NCI-H2196 treated with DMSO at 0.1 percent for 48 hours (cell line): ENCODE results near the gene TCF7.
A peak's percentile ranks its signal among the peaks of the same experiment; 100 is the strongest.

Source experiments
- DNase-seq: peaks from one replicate; lab custom pipeline; 2025; ENCODE audit not compliant: unreplicated experiment; lab: John Stamatoyannopoulos, UW

Gene TCF7

DNA sequence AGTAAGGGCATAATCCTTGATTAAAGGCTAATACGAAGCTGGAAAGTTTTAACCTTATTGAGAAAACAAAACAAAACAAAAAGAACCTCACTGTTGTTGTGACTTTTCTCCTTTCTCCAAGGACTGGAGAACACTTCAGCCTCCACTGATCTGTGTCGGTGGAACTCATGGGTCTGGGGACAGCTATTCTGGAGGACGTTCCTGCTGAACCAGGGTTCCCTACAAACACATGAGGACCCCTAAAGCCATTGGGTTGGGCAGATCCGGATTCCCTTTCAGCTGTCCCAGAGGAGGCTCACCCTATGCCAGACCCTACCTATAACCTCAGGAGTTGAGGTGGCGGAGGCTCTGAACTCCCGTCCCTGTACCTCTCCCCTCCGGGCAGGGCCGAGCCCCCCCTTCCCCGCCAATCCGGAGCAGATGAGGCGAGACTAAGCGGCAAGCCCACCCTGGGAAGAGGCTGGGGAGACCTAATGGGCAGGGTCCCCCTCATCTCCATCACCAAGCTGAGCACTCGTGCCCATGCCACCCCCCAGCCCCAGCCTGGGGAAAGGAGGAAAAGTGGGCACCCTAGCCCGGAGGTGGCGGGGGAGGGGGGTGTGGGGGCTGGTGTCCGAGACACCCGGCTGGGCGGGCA, 1.6 kb upstream of the TCF7 start:
- DNase-seq = no peak

GRCh38 chr5:134113363-134113889, 1.1 kb upstream of the TCF7 start:
- DNase-seq = no peak

- no peak for DNase-seq
Observed at GRCh38 chr5:134114886-134115805, 665 bp downstream of the TCF7 start.

- DNase-seq = no peak
Observed at GRCh38 chr5:134115806-134116175, 1.3 kb downstream of the TCF7 start.

GRCh38 chr5:134116286-134116685, 1.8 kb downstream of the TCF7 start:
- no peak for DNase-seq

- DNase-seq = no peak
Observed at GRCh38 chr5:134116789-134117761, 2.6 kb downstream of the TCF7 start.

- no peak for DNase-seq
Observed at GRCh38 chr5:134118212-134118835, 3.8 kb downstream of the TCF7 start.

- no peak for DNase-seq
Observed at GRCh38 chr5:134119720-134120119, 5.2 kb downstream of the TCF7 start.

- DNase-seq = no peak
Observed at GRCh38 chr5:134120386-134121138, 6.1 kb downstream of the TCF7 start.

DNA sequence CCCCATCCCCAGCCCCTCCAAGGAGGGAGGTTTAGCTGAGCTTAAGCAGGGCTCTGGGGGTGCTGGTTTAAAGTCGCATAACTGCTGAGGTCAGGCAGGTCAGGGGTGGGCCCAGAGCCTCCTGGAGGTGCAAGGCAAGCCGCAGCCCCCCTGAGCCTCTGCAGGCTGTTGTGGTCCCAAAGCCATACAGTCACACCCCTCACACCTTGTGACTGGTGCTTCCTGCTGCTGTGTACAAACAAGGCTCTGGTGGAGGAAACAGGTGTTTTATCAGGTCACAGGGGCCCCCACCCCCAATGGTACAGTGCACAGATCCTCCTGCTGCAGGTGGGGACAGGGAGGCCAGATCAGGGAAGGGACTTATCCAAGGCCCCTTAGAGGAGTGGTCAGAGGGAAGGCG, 8.0 kb downstream of the TCF7 start:
- no peak for DNase-seq

DNA sequence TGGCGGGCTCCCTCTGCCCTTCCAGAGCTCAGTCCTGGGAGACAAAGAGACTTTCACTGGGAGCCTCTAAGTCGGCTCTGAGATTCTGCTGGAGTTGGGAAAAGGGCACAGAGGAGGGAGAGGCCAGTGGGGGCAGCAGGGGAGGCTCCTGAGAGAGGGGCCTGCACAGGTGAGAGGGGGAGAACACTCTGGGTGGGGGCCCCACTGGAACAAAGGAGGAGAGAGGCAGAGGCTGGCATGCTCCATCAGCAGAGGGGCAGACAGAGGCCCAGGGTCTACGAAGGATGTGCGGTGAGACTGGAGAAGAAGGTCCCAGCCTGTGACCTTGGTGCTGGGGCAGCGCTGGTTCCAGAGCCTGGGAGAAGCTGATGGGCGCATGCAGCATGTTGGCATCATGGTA, 8.9 kb downstream of the TCF7 start:
- no peak for DNase-seq

DNA sequence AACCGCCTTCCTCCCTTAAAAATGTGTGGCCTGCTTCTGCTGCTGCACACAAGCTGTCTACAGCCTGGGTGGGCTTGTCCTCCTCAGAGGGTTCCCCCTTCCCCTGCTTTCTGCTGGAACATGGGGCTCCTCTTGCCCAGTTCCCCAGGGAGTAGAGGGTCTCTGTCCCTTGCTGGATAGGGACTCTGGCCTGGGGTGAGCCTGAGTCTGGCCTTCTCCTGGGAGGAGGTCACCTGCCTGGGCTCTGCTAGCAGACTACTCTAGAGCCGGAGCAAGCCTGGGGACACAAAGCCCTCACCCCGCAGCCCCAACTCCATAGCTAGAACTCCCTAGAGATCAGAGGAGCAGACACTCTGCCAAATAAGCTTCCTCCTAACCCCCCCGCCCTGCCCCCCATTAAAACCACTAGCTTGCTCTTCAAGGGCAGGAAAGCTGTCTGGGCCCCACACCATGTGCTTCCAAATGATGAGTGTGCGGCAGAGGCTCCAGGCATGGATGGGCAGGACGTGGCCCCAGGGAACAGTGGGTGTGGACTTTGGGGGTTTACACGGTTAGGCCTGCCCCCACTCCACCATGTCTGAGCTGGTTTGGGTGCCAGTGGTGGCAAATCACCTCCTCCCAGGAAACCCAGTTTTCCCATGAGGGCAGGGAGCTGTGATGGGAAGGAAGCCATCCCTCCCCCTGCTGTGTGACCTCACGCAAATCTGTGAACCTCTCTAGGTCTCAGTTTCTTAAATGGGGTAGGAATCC, 10.0 kb downstream of the TCF7 start:
- DNase-seq = no peak

DNA sequence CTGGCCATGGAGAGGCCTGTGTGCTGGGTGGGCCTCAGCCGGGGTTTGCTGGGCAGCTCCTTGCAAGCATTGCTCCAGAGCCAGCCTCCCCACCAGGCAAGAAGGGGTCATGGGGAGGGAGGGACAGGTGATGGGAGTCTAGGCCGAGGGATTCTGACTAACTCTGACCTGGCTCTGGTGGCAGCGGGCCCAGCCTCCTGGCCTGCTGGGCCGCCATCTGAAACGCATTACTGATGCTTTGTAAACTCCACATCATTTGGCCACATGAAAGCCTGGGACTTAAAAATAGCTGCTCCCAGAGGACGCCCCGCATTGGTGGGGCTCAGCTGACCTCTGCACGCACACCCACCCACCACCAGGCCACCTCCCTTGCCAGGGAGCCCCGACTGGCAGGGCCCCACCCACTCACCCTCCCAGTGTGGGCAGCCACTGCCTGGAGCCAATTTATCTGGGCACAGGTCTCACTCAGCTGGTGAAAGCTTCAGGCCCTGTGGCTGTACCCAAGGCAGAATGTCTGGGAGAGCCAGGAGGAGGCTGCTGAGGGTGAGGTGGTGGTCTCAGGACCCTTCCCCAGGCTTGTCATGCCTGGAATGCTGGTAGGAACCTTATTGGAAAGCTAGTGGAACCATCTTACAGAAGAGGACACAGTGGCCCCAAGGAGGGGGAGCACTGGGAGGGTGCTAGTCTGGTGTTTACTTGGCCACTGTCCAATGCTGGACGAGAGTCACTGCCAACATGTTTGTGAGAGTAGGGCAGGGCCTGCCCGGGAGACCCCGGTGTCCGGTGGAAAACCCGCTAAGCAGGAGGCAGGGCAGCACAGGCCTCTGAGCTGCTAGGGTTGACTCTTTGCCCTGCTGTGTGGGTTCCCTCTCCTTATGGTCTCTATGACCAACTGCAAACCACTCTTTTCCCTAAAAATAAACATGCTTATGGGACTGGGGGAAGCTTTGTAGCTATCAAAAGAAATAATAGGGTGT, 10.8 kb downstream of the TCF7 start:
- DNase-seq = peak; percentile 17

- DNase-seq = no peak
Observed at GRCh38 chr5:134127376-134127861, 12.9 kb downstream of the TCF7 start.

GRCh38 chr5:134127988-134128647, 13.6 kb downstream of the TCF7 start:
- no peak for DNase-seq

DNA sequence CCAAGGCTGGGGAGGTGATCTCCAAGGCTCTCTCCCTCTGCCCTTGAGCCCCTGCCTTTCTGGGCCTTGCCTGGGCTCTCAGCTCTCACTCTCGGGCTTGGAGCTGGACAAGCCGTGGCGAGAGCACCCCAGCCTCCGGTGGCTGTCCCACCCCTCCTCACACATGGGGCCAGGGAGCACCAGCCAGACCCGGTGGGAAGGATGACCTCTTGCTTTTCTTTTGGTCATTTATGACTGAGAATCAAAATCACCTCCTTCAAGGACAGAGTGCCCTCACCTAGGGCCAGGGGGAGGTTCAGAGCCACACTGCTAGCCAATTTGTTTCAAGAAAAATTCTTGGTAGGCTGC, 14.1 kb downstream of the TCF7 start:
- no peak for DNase-seq

DNA sequence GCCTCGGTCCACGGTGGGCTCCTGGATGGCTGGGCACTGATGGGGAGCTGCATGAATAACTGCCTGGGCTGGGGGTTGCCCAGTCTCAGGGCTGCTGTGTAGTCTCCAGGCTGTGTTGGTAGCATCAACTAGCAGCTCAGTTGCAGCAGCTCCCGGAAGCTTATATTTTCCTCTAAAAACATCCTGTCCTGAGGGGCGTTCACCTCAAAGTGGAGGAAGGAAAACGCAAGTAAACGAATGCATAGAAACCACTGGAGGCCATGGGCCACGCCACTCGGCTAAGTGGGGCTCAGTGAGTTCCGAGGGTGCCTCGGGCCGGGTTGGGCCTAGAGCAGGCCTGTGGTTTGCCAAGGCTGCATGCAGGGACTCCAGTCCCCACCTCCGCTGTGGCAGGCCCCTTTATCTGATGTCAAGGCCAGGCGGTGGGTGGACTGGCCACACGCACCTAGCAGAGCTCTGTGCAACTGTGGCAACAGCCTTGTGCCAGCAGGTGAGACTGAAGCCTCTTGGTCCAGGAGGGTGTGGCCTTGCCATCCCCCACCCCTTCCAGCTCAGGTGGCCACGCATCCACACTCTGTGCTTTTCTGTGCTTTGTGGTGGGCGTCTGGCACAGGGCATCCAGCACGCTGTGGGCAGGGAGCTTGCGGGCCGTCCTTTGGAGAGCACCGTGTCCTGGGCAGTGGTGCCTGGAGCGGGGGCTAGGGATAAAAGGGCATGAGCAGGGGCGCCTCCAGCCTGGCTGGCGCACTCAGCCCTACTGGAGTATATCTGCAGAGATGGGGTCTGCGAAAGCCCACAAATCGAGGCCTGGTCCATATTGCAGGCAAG, 15.1 kb downstream of the TCF7 start:
- DNase-seq = no peak
